ENCODE data around the gene WWTR1. TPM values are rescaled to one million over a fixed set of nuclear protein-coding genes. Genes with fewer than 3 reads are reported as not detected.
A peak's percentile ranks its signal among the peaks of the same experiment; 100 is the strongest.

WWTR1 gene
- total RNA-seq, 1 donor = 205 TPM

DNA sequence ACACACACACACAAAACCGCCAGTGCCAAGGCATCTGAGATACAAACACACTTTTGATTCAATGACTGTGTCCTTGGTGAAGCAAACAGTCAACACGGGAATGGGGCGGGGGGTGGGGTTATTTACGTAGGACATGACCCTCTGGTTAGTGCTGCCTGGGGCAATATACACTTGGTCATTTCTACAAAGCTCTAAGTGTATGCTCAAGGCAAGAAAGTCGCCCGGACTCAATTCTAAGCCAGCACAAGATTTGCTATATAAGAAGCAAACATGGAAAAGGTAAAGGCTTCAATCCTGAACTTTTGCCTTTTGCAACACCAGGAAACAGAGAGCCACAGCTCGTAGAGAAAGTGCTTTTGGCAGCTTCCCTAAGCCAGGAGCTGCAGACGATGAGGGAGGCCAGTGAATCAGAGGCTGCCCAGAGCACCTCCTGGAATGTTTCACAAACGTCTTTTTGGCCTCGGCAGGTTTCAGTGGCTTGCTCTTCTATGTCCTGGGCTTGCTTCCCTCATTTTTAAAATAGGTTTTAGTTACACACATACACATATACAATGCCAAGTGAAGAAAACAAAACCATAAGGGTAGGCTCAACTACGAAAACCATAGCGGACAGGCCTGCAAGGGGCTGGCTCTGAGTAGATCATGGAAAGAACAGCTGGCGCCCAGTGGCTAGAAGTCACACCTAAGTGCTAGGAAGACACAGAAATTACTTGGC is 109.7 kb downstream of the WWTR1 start:
- TF ChIP-seq, protein P1, sequence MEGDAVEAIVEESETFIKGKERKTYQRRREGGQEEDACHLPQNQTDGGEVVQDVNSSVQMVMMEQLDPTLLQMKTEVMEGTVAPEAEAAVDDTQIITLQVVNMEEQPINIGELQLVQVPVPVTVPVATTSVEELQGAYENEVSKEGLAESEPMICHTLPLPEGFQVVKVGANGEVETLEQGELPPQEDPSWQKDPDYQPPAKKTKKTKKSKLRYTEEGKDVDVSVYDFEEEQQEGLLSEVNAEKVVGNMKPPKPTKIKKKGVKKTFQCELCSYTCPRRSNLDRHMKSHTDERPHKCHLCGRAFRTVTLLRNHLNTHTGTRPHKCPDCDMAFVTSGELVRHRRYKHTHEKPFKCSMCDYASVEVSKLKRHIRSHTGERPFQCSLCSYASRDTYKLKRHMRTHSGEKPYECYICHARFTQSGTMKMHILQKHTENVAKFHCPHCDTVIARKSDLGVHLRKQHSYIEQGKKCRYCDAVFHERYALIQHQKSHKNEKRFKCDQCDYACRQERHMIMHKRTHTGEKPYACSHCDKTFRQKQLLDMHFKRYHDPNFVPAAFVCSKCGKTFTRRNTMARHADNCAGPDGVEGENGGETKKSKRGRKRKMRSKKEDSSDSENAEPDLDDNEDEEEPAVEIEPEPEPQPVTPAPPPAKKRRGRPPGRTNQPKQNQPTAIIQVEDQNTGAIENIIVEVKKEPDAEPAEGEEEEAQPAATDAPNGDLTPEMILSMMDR (IDR thresholded peaks at IDR 0.05; ENCODE audit: insufficient read depth, low read length) = no peak
- H3K4me3 ChIP-seq (ENCODE audit: low read depth, low read length) = peak overlapping the region; percentile 1
- DNase-seq (ENCODE audit: low read depth) = peak; percentile 98

DNA sequence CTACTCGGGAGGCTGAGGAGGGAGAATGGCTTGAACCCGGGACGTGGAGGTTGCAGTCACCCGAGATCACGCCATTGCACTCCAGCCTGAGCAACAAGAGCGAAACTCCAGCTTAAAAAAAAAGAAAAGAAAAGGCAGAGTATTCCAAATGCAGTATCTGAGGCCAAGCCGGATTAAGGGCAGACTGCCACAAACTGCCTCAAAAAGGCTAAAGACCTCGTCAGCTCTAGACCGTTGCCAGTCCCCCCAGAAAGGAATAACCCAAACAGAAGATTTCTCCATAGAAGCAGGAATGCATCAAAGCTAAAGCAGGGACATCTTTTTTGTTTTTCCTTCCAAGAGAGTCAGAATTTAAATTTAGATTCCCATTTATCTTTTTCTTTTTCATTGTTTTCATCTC is 110.4 kb downstream of the WWTR1 start:
- no peak overlapping the region for H3K4me3 ChIP-seq (ENCODE audit: low read depth, low read length)
- TF ChIP-seq, protein P1 (IDR thresholded peaks at IDR 0.05; ENCODE audit: insufficient read depth, low read length) = no peak
- DNase-seq (ENCODE audit: low read depth) = peak; percentile 99

DNA sequence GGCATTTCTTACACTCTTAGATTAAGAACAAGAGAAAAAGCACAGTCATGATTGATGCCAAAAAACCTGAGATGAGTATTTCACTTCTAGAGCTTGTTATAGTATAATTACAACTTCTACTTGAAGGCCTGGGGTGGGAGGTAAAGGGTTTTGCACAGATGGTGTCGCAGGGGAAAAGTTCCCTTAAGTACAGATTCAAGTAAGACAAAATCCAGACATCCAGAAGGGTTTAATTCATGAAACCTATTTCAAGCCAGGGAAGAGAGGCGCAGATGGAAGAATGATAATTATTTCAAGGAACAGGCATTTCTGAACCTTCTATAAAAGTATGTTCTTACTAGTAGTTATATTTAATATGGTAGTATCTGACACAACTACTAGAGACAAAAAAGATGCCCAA is 112.8 kb downstream of the WWTR1 start:
- DNase-seq (ENCODE audit: low read depth) = no peak
- H3K4me3 ChIP-seq (ENCODE audit: low read depth, low read length) = no peak overlapping the region
- TF ChIP-seq, protein P1 (IDR thresholded peaks at IDR 0.05; ENCODE audit: insufficient read depth, low read length) = no peak

DNA sequence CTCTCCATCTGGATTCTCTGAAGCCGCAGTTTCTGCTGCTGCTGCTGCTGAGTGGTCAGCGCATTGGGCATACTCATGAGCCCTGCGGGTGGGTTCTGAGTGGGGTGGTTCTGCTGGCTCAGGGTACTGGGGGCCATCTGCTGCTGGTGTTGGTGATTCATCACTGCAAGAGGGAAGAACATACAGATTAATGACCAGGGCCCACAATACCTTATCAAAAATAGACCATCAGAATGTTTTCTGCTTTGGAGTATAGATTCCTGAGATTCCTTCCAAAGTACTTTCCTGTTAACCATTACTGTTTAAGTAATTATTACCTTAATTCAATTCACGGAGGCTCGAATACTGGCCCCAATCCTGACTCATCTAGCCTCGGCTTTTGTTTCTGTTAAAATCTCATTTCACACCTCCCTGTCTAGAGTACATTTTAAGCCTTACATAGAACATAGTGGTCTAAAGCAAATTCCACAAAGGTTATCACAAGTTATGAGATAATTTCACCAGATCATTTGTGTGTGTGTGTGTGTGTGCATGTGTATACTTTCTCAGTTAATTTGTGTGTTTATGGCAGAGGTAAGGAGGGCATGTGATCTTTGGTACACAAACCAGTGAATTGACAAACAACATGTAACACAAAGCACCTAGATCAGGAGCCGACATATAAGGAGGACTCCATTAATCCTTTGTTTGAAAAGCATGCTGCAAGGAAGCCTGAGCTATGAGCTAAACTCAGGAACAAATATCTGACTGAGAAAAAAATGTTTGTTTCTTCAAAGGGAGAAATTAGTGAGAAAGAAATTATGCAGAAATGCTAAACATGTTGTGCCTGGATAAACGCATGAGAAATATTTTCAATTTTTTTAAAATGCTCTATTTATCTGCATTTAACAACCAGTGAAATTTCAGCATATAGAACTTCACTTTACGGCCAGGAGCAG is 115.2 kb downstream of the WWTR1 start:
- TF ChIP-seq, protein P1 (IDR thresholded peaks at IDR 0.05; ENCODE audit: insufficient read depth, low read length) = no peak
- peak; percentile 54 for DNase-seq (ENCODE audit: low read depth)

DNA sequence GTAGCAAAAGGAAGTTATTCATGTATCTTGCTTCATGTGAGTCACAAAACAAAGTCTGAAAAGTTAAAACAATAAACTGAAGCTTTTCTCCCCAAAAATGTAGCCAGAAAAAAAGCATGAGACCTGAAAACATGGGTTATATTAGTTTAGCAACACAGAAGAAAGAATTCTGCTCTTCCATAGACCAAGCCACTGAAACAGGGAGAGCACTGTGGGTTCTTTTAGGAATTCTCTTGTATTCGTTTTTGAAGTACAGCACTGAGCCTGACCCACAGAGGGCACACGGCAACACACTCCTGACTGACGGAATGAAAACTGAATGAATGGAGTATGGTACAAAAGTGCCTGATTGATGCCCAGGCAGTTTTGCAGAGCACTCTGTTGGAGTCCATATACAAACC is 116.7 kb downstream of the WWTR1 start:
- TF ChIP-seq, protein P1 (IDR thresholded peaks at IDR 0.05; ENCODE audit: insufficient read depth, low read length) = peak; percentile 42
- peak; percentile 53 for DNase-seq (ENCODE audit: low read depth)

More for the DNA sequence above, 115.2 kb downstream of the WWTR1 start:
- no peak overlapping the region for H3K4me3 ChIP-seq (ENCODE audit: low read depth, low read length)

DNA sequence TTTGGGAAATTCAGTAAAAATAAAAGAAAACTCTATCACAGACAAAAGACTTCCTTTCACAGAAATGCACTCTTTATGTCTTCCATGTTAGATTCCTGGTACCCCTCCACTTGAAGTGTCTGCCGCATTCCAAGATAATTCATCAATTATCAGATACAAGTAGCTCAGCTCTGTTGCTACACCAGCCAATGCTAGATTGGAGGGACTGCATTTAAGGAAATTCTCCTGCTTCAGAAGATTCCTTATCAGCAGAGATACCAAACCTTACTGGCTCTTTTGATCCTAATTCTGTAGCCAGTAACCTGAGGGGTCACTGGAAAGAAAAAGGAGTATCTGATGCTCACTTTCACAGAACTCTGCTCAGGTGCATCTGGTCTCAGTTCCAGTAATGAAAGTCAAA is 119.5 kb downstream of the WWTR1 start:
- no peak overlapping the region for H3K4me3 ChIP-seq (ENCODE audit: low read depth, low read length)
- TF ChIP-seq, protein P1 (IDR thresholded peaks at IDR 0.05; ENCODE audit: insufficient read depth, low read length) = no peak

More for the DNA sequence above, 116.7 kb downstream of the WWTR1 start:
- H3K4me3 ChIP-seq (ENCODE audit: low read depth, low read length) = no peak overlapping the region

More for the DNA sequence above, 119.5 kb downstream of the WWTR1 start:
- no peak for DNase-seq (ENCODE audit: low read depth)
